LNCAP (cell line): ENCODE measurements around the gene MUS81.

Experiments used
- TF ChIP-seq, protein P1 (sequence below): fragments of 450-650 bp; IDR thresholded peaks from 2 replicates; pipeline ENCODE4 v1.5.1; 2017; ENCODE audit warnings: mild to moderate bottlenecking

MUS81 gene

GRCh38 chr11:65856689-65857499 lies 3.3 kb upstream of the MUS81 start:
- TF ChIP-seq, protein P1, sequence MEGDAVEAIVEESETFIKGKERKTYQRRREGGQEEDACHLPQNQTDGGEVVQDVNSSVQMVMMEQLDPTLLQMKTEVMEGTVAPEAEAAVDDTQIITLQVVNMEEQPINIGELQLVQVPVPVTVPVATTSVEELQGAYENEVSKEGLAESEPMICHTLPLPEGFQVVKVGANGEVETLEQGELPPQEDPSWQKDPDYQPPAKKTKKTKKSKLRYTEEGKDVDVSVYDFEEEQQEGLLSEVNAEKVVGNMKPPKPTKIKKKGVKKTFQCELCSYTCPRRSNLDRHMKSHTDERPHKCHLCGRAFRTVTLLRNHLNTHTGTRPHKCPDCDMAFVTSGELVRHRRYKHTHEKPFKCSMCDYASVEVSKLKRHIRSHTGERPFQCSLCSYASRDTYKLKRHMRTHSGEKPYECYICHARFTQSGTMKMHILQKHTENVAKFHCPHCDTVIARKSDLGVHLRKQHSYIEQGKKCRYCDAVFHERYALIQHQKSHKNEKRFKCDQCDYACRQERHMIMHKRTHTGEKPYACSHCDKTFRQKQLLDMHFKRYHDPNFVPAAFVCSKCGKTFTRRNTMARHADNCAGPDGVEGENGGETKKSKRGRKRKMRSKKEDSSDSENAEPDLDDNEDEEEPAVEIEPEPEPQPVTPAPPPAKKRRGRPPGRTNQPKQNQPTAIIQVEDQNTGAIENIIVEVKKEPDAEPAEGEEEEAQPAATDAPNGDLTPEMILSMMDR = no peak

DNA sequence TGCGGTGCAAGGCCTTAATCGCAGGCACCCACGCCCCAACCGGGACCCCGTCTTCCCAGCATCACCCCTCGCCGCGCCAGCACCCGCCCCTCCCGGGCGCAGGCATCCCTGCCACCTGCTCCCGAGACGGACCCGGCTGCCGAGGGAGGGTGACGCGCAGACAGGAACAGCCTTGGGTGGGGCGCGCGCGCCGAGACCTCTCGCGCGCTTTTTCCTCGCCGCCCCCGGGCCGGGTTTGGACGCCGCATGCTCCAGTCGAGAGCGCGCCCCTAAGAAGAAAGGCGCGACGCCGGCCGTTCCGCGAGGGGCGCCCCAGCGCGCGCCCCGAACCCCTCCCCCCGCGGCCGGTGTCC lies 2.8 kb upstream of the MUS81 start:
- TF ChIP-seq, protein P1 = no peak

DNA sequence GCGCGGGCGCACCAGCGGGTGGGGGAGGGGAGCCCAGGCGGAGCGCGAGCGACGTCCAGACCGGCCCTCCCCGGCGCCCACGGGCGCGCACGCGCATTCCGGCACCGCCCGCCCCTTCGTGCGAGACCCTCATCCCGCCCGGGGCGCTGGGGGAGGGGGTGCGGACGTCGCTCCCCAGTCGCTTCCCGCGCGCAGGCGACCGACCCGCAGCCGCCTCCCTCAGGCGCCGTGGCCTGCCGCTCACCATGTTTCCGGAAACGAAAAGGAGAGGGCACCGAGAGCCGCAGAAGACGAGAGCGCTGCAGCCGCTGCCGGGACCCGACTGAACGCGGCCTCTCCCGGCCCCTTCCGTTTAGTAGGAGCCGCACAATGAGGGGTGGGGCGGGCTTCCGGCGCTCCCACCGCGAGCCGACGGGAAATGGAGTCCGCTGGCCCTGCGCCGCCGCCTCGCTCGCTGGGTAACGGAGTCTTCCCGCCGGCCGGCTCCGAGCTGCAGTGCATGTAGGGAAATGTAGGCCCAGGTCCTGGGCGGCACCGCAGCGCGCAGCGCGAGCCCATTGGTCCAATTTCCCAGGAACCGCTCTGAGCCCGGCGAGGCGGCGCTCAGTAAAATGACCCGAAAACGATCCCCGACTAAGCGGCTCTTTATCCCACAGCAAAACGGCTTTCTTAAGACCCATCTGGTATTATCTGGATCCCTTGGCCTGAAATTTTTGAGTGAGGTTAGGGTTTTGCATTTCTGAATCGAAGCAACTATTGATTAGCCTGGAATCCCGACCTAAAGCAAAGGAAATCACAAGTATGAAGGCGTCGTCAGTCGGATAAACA lies 2.2 kb upstream of the MUS81 start, which contains the start of gene CFL1:
TSS of gene CFL1 (minus strand) at position 328 of the 828 bp plus-strand sequence. CDS start at position 247, 81 bp downstream.
- TF ChIP-seq, protein P1 = no peak

DNA sequence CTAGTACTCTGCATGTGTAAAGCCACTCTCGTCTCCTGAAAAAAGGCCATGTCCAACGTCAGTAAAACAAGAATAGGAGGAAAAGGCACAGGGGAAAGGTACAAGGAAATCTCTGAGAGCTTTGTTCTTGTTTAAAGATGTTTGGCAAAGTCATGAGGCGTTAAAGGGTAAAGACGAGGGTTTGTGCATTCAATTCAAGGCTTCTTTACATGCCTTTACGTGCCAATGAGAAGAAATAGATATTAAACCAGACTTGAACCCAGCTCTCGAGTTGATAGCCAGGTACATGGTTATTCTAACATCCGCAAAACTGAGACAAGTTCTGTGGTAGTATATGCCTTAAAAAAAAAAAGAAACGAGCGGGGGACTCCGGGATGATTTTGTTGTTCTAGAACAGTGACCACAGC lies 1.5 kb upstream of the MUS81 start:
- TF ChIP-seq, protein P1 = no peak

DNA sequence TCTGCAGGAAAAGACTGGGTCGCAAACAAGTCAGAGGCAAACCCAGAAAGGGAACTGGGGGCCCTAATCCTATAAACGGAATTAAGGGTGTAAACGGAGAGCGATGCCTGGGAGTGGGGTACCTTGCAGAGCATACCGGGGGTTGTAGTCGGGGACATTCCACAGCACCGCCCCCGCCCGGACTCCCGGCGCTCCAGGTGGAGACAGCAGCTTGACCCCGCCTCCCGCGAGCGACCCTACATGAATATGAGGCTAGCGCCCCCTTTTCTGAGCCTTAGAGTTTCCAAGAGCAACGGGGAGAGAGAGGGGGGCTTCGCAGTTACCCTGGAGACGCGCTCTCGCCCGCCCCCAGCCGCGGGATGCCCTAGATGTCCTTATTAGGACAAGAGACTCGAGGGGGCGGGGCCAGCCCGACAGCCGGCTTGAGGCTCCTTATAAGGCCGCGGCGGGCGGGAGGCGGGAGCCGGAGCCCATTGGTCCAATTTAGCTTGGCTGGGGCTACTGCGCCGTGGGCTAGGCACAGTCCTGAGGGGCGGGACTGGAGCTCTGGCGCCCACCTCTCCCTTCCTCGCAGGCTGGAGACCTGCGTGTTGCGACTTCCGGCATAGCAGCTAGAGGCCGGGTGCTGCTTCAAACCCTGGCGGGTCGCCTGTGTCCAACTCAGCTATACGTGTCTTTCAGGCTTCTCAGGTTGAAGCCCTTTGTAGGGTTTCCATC lies 980 bp upstream of the MUS81 start:
- TF ChIP-seq, protein P1 = no peak

DNA sequence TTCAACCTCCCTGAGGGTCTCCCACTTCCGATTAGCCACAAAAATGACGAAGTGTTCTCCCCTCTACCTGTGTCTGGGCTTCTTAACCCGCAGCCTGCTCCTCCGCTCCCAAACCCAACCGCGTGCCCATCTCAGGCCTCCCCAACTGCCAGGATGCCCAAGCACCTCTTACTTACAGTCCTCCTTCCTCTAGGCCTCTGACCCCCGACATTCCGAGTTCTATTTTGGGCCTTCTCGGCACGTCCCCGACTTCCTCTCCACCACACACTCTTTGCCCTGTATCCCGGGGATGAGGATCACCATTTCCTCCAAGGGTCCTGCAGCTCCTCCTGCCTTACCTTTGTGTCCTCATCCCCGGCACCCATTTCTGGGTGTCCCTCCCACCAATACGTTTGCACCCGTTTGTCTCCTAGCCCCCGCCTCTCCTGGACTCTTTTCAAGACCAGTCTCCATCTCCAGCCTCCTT lies 388 bp upstream of the MUS81 start:
- TF ChIP-seq, protein P1 = no peak

- TF ChIP-seq, protein P1 = no peak
These were observed 902 bp downstream of the MUS81 start for GRCh38 chr11:65861165-65861505.
